ENCODE results near the gene TBC1D8B. TPM values are rescaled to one million over a fixed set of nuclear protein-coding genes. Genes with fewer than 3 reads are reported as not detected.

TBC1D8B gene
- total and polyA plus RNA-seq, 2 of the 8 experiments (the other 6 are each of a cell fraction or from before 2014, with no cell fraction given), result 0.91 to 8.4 TPM

DNA sequence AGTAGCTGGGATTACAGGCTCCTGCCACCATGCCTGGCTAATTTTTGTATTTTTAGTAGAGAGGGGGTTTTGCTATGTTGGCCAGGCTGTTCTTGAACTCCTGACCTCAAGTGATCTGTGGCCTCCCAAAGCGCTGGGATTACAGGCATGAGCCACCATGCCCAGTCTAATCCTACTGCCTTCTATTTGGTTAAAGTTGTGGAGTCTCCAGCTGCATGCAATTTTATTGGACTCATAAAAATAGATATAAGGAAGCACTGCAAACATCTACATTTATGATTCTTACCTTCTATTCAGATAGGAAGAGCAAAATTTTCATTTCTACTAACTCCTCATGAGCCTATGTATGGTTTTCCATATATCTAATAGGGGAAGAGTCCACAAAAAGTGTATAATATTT is 87.0 kb downstream of the TBC1D8B start (continued):
- TF ChIP-seq CHD7 (IDR thresholded peaks at IDR 0.05; ENCODE audit: insufficient replicate concordance, low read length), result no peak
- no peak for TF ChIP-seq EZH2 (IDR thresholded peaks at IDR 0.05; ENCODE audit: low read depth, low read length, severe bottlenecking)
- TF ChIP-seq NANOG (IDR thresholded peaks at IDR 0.05; ENCODE audit: insufficient read depth, low read depth, low read length, poor library complexity, severe bottlenecking), result no peak
- TF ChIP-seq SIRT6 (IDR thresholded peaks at IDR 0.05; ENCODE audit: low read length), result no peak

Data from H1 (cell line).